ENCODE data around the gene LDHA.

The LDHA gene

DNA sequence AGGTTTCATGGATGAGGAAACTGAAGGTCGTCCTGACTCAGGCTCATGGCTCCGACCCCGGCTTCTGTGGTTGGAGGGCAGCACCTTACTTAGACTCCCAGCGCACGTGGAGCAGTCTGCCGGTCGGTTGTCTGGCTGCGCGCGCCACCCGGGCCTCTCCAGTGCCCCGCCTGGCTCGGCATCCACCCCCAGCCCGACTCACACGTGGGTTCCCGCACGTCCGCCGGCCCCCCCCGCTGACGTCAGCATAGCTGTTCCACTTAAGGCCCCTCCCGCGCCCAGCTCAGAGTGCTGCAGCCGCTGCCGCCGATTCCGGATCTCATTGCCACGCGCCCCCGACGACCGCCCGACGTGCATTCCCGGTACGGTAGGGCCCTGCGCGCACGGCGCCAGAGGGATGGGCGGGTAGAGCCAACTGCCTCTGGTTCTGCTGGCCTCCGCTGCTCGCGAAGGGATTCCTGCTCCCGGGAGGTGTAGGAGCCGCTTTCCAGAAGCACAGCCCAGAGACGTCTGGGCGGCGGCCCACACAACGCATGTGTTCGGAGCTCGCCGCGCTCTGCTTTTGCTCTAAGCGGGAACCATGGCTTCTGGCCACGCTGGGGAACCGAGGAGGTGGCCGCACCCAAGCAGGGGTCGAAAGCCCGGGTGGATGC, at the start of gene LDHA:
TSS of gene LDHA (plus strand) at position 289 of the 653 bp plus-strand sequence. CDS start 2,280 bp downstream, outside the sequence.
- peak; percentile 76 for DNase-seq

DNA sequence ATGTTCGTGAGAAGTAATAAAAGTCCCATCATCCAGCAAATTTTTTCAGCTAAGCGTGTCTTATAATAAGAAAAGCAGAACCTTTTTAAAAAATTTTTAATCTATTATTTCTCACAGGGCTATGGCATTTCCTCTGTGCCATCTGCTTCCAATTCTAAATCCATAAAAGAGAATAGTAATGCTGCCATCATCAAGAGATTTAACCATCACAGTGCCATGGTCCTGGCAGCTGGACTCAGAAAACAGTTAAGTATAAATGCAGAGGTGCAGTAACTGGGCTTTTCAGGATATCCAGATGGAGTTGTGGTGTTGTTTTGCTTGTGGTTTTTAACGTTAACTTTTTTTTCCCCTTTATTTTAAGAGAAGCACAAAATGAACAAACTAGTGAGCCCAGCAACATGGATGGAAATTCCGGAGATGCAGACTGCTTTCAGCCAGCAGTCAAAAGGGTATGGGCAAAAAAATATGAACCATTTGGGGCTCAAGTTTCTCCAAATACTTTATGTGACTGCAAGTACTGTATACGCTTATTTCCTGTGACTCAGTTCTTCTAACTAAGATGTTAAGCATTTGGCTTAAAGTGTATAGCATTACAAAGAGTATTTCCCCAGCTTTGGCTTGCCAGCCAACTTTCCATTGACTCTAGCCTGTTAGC, 46.8 kb upstream of the LDHA start:
- DNase-seq, result no peak

DNA sequence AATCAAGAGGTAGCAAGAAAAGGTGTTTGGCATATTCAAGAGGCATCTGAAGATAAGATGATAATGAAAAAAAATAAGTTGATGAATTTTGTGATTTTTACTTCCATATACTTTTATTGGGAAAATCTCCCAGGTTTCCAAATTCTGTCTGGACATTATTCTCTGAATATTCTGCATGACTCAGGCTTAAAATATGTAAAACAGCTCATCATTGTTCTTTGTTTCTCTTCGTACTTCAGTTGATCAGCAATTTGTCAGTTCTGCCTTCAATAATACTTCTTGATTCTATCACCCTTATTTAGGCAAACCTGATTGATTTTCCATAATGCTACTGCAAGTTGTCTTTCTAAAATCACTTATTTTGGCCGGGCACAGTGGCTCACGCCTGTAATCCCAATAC, 41.8 kb upstream of the LDHA start:
- DNase-seq, result no peak

DNA sequence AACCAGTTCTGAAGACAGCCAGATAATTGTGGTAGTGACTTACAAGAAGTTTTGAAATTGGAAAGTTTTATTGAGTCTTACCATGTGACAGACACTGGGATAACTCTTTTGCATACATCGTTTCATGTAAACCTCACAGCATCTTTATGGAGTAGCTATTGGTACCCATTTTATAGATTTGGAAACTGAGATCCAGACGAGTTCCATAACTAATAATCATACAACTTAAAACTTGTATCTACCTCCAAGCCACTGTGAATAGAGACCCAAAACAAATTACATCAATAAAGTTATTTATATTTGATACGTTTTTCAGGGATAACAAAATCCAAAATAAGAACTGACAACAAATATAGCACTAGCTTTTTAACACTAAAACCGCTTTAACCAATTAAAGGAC, 35.7 kb upstream of the LDHA start:
- DNase-seq, result no peak

DNA sequence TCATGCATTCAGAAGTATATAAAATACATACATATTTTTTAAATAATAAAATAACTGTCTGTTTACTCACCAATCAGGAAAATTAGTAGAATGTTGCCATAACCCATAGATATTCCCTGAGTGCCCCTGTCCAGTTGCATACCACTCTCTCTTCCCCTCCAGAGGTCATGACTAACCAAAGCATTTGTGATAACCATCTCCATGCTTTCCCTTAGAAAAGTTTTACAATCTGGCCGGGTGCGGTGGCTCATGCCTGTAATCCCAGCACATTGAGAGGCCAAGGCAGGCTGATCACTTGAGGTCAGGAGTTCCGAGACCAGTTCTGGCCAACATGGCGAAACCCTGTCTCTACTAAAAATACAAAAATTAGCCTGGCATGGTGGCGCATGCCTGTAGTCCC, 33.2 kb upstream of the LDHA start:
- no peak for DNase-seq

DNA sequence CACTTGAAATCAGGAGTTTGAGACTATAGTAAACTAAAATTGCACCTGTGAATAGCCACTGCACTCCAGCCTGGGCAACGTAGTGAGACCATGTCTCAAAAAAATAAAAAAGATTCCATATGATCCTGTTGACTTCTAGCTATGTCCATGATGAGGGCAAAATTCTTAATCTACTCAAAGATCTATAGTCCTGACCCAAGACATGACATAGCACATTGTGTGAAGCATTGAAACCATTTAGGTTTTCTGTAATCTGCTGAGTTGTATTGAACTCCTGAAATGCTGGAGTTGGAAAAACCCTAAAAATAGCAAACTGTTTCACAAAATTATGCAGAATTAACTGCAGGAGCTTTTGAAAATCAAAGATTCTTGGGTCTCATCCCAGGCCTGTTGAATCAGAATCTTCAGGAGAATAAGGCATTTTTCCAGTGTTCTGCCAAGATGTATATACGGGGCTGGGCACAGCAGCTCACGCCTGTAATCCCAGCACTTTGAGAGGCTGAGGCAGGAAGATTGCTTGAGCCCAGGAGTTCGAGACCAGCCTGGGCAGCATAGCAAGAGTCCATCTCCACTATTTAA, 29.8 kb upstream of the LDHA start:
- no peak for DNase-seq

DNA sequence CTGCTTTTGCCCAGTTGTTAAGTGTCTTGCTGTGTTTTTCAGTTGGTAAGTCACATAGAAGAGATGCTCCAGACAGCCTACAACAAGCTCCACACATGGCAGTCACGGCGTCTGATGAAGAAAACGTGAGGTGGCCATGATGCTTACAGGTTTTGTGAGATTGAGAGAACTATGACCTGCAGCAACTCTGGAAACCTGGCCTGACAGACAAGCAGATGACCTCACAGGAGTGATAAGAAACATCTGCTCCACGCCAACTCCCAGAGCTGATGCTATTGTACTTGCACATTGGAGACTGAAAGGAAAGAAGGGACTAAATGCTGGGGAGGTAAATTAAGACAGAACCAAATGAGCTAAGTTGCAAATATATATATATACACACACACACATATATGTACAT, 28.6 kb upstream of the LDHA start:
- DNase-seq, result no peak

DNA sequence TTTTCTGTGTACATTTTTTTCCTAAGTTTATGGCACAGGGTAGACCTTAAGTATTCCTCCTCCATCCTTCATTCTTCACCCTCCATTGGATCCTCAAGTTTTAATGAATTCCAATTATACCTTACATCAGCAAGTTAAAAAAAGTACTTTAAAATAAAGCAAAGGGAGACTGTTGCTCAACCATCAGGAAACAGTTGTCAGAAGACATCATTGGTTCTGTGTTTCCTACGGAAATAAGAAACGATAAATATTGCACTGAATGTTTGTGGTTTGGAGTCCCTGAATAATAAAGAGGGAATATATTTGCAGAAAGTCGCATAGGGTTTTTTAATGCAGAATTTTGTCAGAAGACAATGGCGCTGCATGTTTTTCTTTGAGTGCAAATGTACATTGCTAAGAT, 28.1 kb upstream of the LDHA start:
- no peak for DNase-seq

DNA sequence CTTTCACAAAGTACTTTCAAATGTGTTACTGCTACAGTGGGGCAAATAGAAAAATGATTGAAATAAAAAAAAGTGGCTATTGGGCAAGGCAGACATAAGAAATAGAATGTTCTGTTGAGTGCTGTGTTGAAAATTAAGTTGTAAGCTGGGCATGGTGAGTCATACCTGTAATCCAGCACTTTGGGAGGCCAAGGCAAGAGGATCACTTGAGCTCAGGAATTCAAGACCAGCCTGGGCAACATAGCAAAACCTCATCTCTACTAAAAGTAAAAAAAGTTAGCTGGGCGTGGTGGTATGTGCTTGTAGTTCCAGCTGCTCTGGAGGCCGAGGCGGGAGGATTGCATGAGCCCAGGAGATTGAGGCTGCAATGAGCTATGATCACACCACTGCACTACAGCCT, 26.9 kb upstream of the LDHA start:
- no peak for DNase-seq

DNA sequence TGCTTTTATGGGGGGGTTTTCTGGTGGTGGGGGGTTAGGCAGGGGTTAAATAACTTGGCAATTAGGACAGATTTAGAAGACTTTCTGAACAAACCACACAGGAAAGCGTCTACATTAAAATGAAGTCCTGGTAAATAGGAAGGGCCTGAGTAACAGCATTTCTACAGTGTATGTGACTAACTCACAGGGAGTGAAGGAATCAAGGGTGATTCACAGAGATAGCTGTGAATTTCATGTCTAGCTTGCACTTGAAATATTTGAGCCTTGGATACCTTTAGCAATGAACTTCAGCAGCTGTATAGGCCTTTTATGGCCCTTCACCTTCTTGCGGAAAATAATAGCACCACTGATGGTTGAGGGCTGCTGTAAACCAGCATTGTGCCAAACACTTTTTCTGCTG, 26.1 kb upstream of the LDHA start:
- no peak for DNase-seq

DNA sequence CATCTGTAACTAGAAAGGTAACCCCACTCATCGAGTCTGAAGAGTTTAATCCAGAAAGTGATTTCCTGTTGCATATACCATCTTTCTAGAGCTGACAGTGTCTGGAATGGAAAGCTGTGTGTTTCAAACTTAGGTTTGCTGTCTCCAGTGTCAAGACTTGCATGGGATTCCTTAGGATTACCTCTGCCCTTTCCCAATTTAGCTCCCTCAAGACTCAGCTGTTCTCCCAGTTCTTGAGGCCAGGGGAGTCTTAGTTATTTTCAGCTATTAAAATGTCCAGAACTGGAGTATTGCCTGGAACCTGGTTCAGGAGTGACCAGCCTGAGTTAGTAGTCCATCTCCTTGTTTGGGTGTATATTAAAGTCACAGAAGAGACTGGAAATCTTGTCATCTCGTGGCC, 25.0 kb upstream of the LDHA start:
- no peak for DNase-seq

DNA sequence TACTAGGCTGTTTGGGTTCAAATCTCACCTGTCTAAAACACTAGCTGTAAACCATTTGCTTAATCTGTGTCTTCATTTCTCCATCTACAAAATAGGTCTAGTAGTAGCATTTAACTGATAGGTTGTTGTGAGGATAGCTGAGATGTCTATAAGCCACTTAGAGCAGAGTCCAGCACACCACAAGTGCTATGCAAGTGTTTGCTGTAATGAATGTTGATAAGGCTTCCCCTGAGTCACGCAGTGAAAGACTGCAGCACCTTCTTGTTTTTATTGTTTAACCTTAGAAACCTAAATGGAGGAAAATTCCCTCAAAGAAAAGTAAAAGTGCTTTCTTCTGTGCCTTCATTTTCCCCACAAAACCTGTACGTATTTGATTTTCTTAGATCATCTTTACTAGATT, 23.1 kb upstream of the LDHA start:
- no peak for DNase-seq

DNA sequence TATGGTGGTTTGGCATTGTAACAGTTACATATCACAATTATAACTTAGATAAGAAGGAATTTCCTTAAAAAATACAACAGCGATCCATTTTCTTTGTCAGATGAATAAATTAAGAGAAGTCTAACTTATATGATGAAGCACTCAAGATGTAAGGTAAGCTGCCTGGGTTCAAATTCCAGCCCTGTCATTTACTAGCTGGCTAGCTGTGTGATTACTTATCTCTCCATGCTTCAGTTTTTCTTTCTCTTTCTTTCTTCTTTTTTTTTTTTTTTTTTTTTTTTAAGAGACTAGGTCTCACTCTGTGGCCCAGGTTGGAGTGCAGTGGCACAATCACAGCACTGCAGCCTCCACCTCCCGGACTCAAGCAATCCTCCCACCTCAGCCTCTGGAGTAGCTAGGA, 22.2 kb upstream of the LDHA start:
- no peak for DNase-seq

DNA sequence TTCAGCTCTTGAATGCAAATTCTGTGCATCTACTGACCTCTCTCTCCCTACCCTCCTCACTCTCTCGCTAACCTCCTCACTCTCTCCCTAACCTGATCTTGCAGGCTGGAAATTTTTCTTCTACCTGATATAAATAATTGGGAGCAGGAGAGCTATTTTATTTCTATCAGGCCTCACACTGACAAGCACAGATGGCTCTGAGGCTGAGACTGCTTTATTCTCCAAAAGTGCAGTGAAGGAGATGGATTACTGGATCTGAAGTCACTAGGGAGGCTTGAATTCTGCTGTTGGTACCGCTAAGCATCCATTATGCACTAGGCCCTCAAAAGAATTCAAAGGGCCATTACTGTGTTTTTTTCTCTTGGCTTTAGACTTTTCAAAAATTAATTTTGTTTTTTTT, 19.4 kb upstream of the LDHA start:
- DNase-seq, result no peak

DNA sequence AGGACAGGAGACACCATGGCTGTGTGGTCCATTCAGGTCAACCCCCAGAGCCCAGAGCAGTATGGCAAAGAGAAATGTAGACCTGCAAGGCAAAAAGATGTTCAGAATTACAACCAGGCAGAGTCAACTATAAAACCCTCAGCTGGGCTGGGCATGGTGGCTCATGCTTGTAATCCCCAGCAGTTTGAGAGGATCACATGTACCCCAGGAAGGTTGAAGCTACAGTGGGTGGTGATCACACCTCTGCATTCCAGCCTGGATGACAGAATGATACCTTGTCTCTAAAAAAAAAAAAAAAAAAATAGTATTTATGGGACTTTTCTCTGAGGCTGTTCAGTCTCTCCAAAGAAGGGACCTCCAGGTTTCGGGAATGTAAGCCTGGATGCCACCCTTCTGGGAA, 18.4 kb upstream of the LDHA start:
- no peak for DNase-seq

DNA sequence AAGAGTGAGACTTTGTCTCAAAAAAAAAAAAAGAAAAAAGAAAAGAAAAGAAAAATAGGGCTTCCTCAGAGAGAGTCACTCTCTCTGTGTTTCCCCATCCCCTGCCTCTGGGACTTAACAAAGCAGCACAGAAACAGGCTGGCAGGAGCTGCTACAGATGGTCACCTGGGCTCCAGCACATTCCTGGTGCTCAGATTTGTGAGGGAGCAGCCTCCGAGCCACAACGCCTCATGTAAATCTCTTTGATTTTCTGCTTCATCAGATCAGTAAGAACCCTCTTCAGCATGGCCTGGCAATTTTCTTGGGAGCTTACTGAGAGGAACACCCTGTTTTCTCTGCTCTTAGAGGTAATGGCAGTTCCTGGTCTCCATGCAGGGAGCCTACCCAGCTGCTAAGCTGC, 15.2 kb upstream of the LDHA start:
- DNase-seq, result no peak

DNA sequence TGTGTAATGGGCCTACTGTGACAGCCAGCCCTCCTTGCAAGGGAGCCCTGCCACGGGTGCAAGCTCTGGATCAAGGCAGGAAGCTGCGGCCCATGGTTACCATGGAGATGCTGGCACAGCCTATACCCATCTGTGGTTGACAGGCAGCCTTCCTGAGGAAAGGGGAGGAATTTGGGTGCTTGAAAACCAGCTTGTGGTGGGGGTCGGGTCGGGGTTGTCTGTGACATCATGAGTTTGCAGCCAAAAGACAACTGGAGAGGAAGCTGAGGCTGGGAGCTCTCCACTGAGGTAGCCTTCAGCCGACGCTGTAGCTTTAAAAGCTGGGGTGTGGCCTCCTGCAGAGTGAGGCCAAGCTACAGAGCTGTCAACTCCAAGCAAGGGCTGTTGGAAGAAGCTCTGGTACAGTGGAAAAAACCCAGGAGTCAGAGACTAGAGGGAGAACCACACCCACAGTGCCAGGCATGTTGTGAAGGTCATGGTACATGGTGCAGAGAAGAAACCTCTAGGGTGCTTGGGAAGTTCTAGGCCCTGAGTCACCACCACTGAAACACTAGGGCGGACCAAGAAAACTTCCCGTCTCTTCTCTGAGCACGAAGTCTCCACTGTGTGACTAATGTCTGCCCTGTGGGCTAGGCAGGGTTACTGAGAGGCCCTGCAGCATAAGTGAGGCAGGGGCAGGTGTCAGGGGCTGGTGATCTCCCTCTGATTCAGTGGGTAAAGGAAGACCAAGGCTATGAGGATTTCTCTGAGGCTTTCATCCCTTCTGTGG, 10.8 kb upstream of the LDHA start:
- DNase-seq, result peak; percentile 1

DNA sequence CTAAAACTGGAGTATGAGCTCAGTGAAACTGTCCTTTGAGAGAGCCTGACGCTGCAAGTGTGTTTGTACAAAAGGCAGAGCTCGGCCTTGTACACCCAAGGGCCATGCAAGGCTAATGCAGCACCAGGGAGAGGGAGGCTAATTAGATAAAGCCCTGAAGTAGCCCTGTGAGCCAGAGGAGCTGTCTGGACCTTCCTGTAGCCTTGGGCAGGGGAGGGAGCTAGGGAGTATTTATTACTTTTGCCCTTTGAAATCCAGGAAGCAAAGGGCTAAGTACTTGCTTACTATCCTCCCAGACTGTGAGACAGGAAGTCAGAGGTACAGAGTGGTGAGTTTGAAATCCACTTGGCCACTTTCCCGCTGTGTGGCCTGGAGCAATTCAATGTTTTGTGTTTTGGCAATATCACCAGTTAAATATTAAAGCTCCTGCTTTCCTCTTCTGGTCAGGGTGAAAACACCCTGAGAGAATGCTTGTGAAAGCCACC, 10.2 kb upstream of the LDHA start:
- DNase-seq, result no peak

DNA sequence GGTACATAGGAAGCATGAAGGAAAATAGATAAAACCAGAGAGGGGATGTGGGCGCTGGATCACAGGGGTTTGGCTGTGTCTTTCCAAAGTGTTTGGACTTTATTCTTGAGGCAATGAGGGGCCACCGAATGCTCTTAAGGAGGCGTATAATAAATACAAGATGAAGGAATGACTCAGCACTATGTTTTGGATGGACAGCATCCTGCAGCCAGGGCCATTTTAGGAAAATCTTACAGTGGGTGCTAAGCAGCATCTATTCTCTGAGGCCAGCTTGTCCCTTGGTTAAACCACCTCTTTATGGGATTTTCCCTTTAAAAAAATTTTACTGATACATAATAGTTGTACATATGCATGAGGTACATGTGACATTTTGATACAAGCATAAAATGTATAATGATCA, 4.3 kb upstream of the LDHA start:
- DNase-seq, result no peak

DNA sequence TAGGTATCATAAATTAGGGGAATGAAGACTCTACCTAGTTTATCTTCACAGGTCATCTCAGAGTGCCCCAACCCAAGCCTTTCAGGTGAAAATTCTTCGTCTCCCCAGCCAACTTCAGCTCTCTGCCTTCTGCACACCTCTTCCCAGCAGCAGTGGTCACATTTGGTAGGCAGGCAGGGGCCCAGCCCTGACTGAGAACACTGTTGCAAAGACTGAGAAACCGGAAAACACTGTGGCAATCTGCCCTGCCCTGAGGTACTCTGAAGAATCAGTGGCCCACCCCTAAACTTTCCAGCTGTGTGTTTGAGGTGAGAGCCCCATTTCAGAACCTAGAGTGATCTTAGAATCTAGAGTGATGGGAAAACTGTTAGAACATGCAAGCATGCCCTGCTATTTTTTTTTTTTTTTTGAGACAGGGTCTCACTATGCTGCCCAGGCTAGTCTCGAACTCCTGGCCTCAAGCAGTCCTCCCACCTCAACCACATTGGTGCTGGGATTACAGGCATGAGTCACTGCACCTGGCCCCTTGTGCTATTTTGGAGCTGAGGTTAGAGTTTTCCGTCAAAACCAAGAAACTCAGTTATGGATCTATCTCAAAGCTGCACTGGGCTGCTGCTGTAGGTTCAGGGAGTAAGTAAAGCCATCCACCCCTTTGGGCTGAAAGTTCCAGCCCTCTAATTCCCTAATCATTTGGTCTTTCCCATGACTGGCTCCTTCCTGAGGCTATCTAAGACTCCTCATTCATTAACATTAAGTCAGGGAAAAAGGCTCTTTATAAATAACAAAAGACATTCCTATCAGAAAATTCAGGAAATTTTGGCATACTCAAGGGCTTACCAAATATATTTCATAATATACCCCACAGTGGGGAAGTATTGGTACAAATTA, 1.7 kb upstream of the LDHA start:
- DNase-seq, result no peak

DNA sequence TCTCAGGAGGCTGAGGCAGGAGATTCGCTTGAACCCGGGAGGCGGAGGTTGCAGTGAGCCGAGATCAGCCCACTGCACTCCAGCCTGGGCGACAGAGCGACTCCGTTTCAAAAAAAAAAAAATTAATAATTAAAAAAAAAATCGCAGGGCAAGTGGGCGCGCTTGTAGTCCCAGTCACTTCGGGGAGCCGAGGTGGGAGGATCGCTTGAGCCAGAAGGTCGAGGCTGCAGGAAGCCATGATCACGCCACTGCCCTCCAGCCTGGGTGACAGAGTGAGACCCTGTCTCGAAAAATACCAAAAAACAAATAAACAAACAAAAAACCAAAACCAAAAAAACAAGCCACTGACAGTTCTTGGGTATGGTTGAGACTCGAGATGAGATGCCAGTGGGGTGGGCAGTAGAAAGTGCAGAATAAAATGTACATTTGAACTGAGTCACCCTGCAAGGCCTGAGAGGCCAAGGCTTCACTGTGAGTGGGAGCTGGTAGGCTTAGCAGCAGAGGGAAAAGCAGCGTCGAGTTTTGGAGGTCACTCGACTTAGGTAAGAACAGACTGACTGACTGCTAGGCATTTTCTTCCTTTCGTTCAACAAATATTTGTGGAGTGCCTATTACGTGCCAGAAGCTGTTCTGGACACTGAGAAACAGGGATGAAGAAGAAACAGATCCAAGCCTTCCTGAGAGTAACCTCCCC, 635 bp upstream of the LDHA start:
- DNase-seq, result no peak
